Panc1 (cell line): Measurements from ENCODE around the gene RAB5A.

Source experiments
- CTCF ChIP-seq: fragments of 450-650 bp; IDR thresholded peaks from 2 replicates; pipeline ENCODE4 v1.5.1; 2017; ENCODE audit warnings: mild to moderate bottlenecking
- POLR2AphosphoS5 ChIP-seq: IDR thresholded peaks from 2 replicates; pipeline ENCODE4 v1.6.1; 2012; ENCODE audit warnings: mild to moderate bottlenecking, low read depth, low read length, moderate library complexity
- REST ChIP-seq, 2 experiments: IDR thresholded peaks; 2 replicates each; pipeline ENCODE4 v1.6.1; 2011 to 2012; ENCODE audit warnings: low read depth in 2 of 2, control low read depth in 1 of 2, low read length in 1 of 2, mild to moderate bottlenecking in 1 of 2, moderate library complexity in 1 of 2; ENCODE audit not compliant: insufficient read depth in 1 of 2
- SIN3A ChIP-seq: IDR thresholded peaks from 2 replicates; pipeline ENCODE4 v1.6.1; 2012; ENCODE audit warnings: low read depth, mild to moderate bottlenecking, low read length, moderate library complexity, borderline replicate concordance; ENCODE audit not compliant: insufficient read depth
- TCF7L2 ChIP-seq: IDR thresholded peaks from 2 replicates; pipeline ENCODE4 v1.6.1; 2011; ENCODE audit warnings: mild to moderate bottlenecking, low read depth, low read length, inconsistent platforms

- TF ChIP-seq CTCF: no peak
- TF ChIP-seq POLR2AphosphoS5: no peak
- no peak for TF ChIP-seq REST (IDR thresholded peaks at IDR 0.05; ENCODE audit: insufficient read depth in 1 of 2, low read depth in 2 of 2, low read length in 1 of 2)
- TF ChIP-seq TCF7L2: no peak
- TF ChIP-seq SIN3A: no peak
Measured at GRCh38 chr3:19970327-19970726, 23.4 kb downstream of the RAB5A start.
